H1 (cell line): ENCODE measurements around the gene PTPRG. TPM values are rescaled to one million over a fixed set of nuclear protein-coding genes. Genes with fewer than 3 reads are reported as not detected.
A peak's percentile ranks its signal among the peaks of the same experiment; 100 is the strongest.

Source experiments
- CTCF ChIA-PET: fragments of 300-600 bp; sonication (Branson Sonifier 250); formaldehyde crosslinking; loops from one replicate; lab custom pipeline; 2021; ENCODE audit not compliant: partially characterized antibody; lab: Charles Lee
- POLR2A ChIA-PET: fragments of 300-600 bp; sonication (Branson Sonifier 250); formaldehyde crosslinking; loops from one replicate; lab custom pipeline; 2021; ENCODE audit warnings: inconsistent platforms; ENCODE audit not compliant: partially characterized antibody; lab: Charles Lee
- DNase-seq, 2 experiments: peaks; one replicate each; pipeline versions ENCODE4 v3.0.0 to v3.0.0-alpha.2; 2010 to 2022; ENCODE audit warnings: low spot score in 2 of 2, low read depth in 1 of 2, mixed read lengths in 1 of 2
- FAIRE-seq: peaks from 2 replicates; lab custom pipeline; 2011; peaks lifted over from hg19 to GRCh38; lab: Jason Lieb, UNC
- H2AFZ ChIP-seq: 2 replicates; pipeline ENCODE4 v1.8.1; 2012; ENCODE audit warnings: low read length, inconsistent platforms
- H2AK5ac ChIP-seq: 2 replicates; pipeline ENCODE4 v1.6.1; 2013; ENCODE audit warnings: low read depth, low read length
- H2BK120ac ChIP-seq: replicated peaks from 2 replicates; pipeline ENCODE3; 2013; ENCODE audit warnings: low read depth, low read length, inconsistent platforms
- H2BK12ac ChIP-seq: 2 replicates; pipeline ENCODE4 v1.6.1; 2013; ENCODE audit warnings: low read depth, low read length
- H2BK15ac ChIP-seq: 2 replicates; pipeline ENCODE4 v1.6.1; 2013; ENCODE audit warnings: low read length
- H2BK20ac ChIP-seq: 2 replicates; pipeline ENCODE4 v1.6.1; 2013; ENCODE audit warnings: low read length
- H2BK5ac ChIP-seq: 2 replicates; pipeline ENCODE4 v1.6.1; 2013; ENCODE audit warnings: low read depth, low read length
- H3K14ac ChIP-seq: 2 replicates; pipeline ENCODE4 v1.6.1; 2013; ENCODE audit warnings: inconsistent platforms; ENCODE audit not compliant: insufficient read length
- H3K18ac ChIP-seq: 2 replicates; pipeline ENCODE4 v1.6.1; 2013; ENCODE audit warnings: low read length; ENCODE audit errors: extremely low read depth
- H3K23ac ChIP-seq: 2 replicates; pipeline ENCODE4 v1.6.1; 2013; ENCODE audit warnings: inconsistent platforms; ENCODE audit not compliant: insufficient read length
- H3K23me2 ChIP-seq: 2 replicates; pipeline ENCODE4 v1.6.1; 2013; ENCODE audit warnings: low read depth, low read length
- H3K27ac ChIP-seq: 2 replicates; pipeline ENCODE4 v1.6.1; 2011; ENCODE audit warnings: low read depth, low read length, inconsistent platforms
- H3K27me3 ChIP-seq, 4 experiments: replicated peaks in 1 of 4; 1 replicate in 1 of 4; 2 replicates in 3 of 4; pipeline versions ENCODE4 v1.6.1 to v1.8.1; 2011 to 2013; ENCODE audit warnings: low read length in 3 of 4, mild to moderate bottlenecking in 3 of 4, inconsistent platforms in 2 of 4, mixed read lengths in 2 of 4, moderate library complexity in 1 of 4; ENCODE audit not compliant: control insufficient read depth in 3 of 4, insufficient read depth in 3 of 4; ENCODE audit errors: extremely low read depth in 1 of 4
- H3K36me3 ChIP-seq, 4 experiments: 2 replicates each; pipeline versions ENCODE4 v1.6.1 to v1.8.1; 2011 to 2013; ENCODE audit warnings: mild to moderate bottlenecking in 4 of 4, low read length in 3 of 4, moderate library complexity in 2 of 4, control low read depth in 1 of 4, inconsistent platforms in 1 of 4; ENCODE audit not compliant: insufficient read depth in 4 of 4, control insufficient read depth in 2 of 4
- H3K4ac ChIP-seq: replicated peaks from 2 replicates; pipeline ENCODE3; 2013; ENCODE audit warnings: low read length, low read depth, mixed read lengths, inconsistent platforms; ENCODE audit not compliant: insufficient read length
- H3K4me1 ChIP-seq, 4 experiments: replicated peaks in 1 of 4; 1 replicate in 1 of 4; 2 replicates in 3 of 4; pipeline versions ENCODE4 v1.6.1 to v1.8.1; 2011 to 2013; ENCODE audit warnings: low read length in 3 of 4, inconsistent platforms in 2 of 4, mixed read lengths in 1 of 4; ENCODE audit not compliant: insufficient read depth in 4 of 4, control insufficient read depth in 3 of 4
- H3K4me2 ChIP-seq, 2 experiments: 2 replicates each; pipeline versions ENCODE4 v1.6.1 to v1.8.1; 2011 to 2013; ENCODE audit warnings: low read depth in 2 of 2, low read length in 2 of 2, control low read depth in 1 of 2, inconsistent platforms in 1 of 2, mild to moderate bottlenecking in 1 of 2; ENCODE audit not compliant: insufficient read depth in 1 of 2
- H3K4me3 ChIP-seq, 4 experiments: fragments of 200-600, 300-600 bp in 1 of 4; sonication (generic), shearing (Covaris generic), sonication (Bioruptor Twin) in 1 of 4; 2 replicates each; pipeline versions ENCODE4 v1.5.1 to v1.8.1; 2011 to 2016; ENCODE audit warnings: low read length in 4 of 4, low read depth in 3 of 4, control low read depth in 2 of 4, inconsistent platforms in 2 of 4, mild to moderate bottlenecking in 2 of 4, mixed read lengths in 1 of 4, moderate library complexity in 1 of 4; ENCODE audit not compliant: insufficient read depth in 2 of 4; ENCODE audit errors: extremely low read depth in 1 of 4
- H3K56ac ChIP-seq: replicated peaks from 2 replicates; pipeline ENCODE3; 2013; ENCODE audit warnings: low read depth, mild to moderate bottlenecking, mixed read lengths, low read length, inconsistent platforms; ENCODE audit not compliant: insufficient read length
- H3K79me1 ChIP-seq: 2 replicates; pipeline ENCODE4 v1.6.1; 2013; ENCODE audit warnings: low read depth, low read length, control low read depth
- H3K79me2 ChIP-seq, 2 experiments: 2 replicates each; pipeline versions ENCODE4 v1.6.1 to v1.8.1; 2012 to 2013; ENCODE audit warnings: low read length in 2 of 2, mild to moderate bottlenecking in 2 of 2, inconsistent platforms in 1 of 2; ENCODE audit not compliant: insufficient read depth in 2 of 2, control insufficient read depth in 1 of 2
- H3K9ac ChIP-seq, 4 experiments: replicated peaks in 1 of 4; 1 replicate in 1 of 4; 2 replicates in 3 of 4; pipeline versions ENCODE4 v1.6.1 to v1.8.1; 2011 to 2013; ENCODE audit warnings: low read depth in 3 of 4, low read length in 3 of 4, control low read depth in 2 of 4, mild to moderate bottlenecking in 2 of 4, moderate library complexity in 2 of 4, inconsistent platforms in 1 of 4; ENCODE audit errors: extremely low read depth in 1 of 4
- H3K9me3 ChIP-seq, 2 experiments: 2 replicates each; pipeline versions ENCODE4 v1.6.1 to v1.8.1; 2012 to 2013; ENCODE audit warnings: mild to moderate bottlenecking in 2 of 2, moderate library complexity in 2 of 2, control low read depth in 1 of 2, inconsistent platforms in 1 of 2, low read depth in 1 of 2, low read length in 1 of 2, mixed read lengths in 1 of 2; ENCODE audit not compliant: insufficient read depth in 2 of 2
- H4K20me1 ChIP-seq, 2 experiments: replicated peaks in 1 of 2; 2 replicates each; pipeline versions ENCODE3 to v1.8.1; 2011 to 2013; ENCODE audit warnings: inconsistent platforms in 2 of 2, low read length in 2 of 2, mild to moderate bottlenecking in 1 of 2; ENCODE audit not compliant: insufficient read depth in 2 of 2, control insufficient read depth in 1 of 2
- H4K5ac ChIP-seq: 2 replicates; pipeline ENCODE4 v1.6.1; 2013; ENCODE audit warnings: low read length, low read depth, mixed read lengths, inconsistent platforms; ENCODE audit not compliant: insufficient read length
- H4K8ac ChIP-seq: 2 replicates; pipeline ENCODE4 v1.8.0; 2013; ENCODE audit warnings: mild to moderate bottlenecking, moderate library complexity, low read length, inconsistent platforms; ENCODE audit not compliant: insufficient read depth; ENCODE audit errors: extremely low read depth
- H4K91ac ChIP-seq: replicated peaks from 2 replicates; pipeline ENCODE3; 2013; ENCODE audit warnings: low read length, mixed read lengths, inconsistent platforms; ENCODE audit not compliant: insufficient read length
- HDAC6 ChIP-seq: IDR thresholded peaks from one replicate; pipeline ENCODE4 v1.7.1; 2012; ENCODE audit warnings: low read depth, mild to moderate bottlenecking, inconsistent platforms, low read length, moderate library complexity
- KDM5A ChIP-seq: fragments of 200-600 bp; IDR thresholded peaks from 2 replicates; pipeline ENCODE4 v1.7.1; 2012; ENCODE audit warnings: mild to moderate bottlenecking, low read length, inconsistent platforms, mixed read lengths
- POLR2AphosphoS5 ChIP-seq: IDR thresholded peaks from 2 replicates; pipeline ENCODE4 v1.6.1; 2011; ENCODE audit warnings: low read depth, low read length
- RAD21 ChIP-seq, 2 experiments: IDR thresholded peaks in 1 of 2; conservative IDR thresholded peaks in 1 of 2; 2 replicates each; pipeline ENCODE4 v1.6.1; 2011; ENCODE audit warnings: low read depth in 2 of 2, low read length in 2 of 2, improper control_type of control experiment in 1 of 2, inconsistent platforms in 1 of 2, mild to moderate bottlenecking in 1 of 2, moderate library complexity in 1 of 2
- RBBP5 ChIP-seq: IDR thresholded peaks from 2 replicates; pipeline ENCODE4 v1.7.1; 2012; ENCODE audit warnings: low read depth, mild to moderate bottlenecking, inconsistent platforms, low read length, moderate library complexity, borderline replicate concordance
- WGBS, 2 experiments: shearing (Covaris generic) in 1 of 2; methylation state at CpG; one replicate each; pipeline versions ENCODE4 v1.1.6 to v1.1.7; 2013 to 2015; ENCODE audit warnings: low lambda C conversion rate in 2 of 2, mixed read lengths in 2 of 2, inconsistent platforms in 1 of 2, low coverage in 1 of 2, missing lambda C conversion rate in 1 of 2; ENCODE audit not compliant: insufficient replicate concordance in 2 of 2, insufficient coverage in 1 of 2, insufficient read length in 1 of 2; ENCODE audit errors: extremely low coverage in 1 of 2, missing lambda C conversion rate in 1 of 2; 5-methylcytosine and 5-hydroxymethylcytosine counted together
- polyA plus RNA-seq, 7 experiments: library from polyadenylated mRNA; depleted of rRNA in 3 of 7; stranded (reverse) in 5 of 7; unstranded in 2 of 7; fragments of >200 nt in 5 of 7; fragments of 200-250 nt in 2 of 7; gene quantifications; 1 replicate in 5 of 7; 2 replicates in 1 of 7; 4 replicates in 1 of 7; pipeline versions ENCODE4 v1.2.1 to v1.2.3, GENCODE V29; 2011 to 2013; ENCODE audit warnings: missing spikeins in 2 of 7, mixed read lengths in 2 of 7
- total RNA-seq: library from RNA; stranded (reverse); fragmentation: NEBNext Ultra II Directional; extraction: Animal tissue kit (Norgen Biotek cat#: 25700); gene quantifications from 2 replicates; pipeline ENCODE4 v1.2.1, GENCODE V29; 2021
- TF ChIP-seq, protein P1 (sequence below): IDR thresholded peaks from 2 replicates; pipeline ENCODE4 v1.6.1; 2012; ENCODE audit warnings: low read length, inconsistent platforms

PTPRG gene
- total and polyA plus RNA-seq, 2 of the 8 experiments (the other 6 are each of a cell fraction or from before 2014, with no cell fraction given) = 23.3 to 96.2 TPM

GRCh38 chr3:62167566-62168262 lies 606.3 kb downstream of the PTPRG start:
- no peak overlapping the region for H3K56ac ChIP-seq
- no peak for TF ChIP-seq RAD21 (IDR thresholded peaks at IDR 0.05 in 1 of 2, conservative IDR thresholded peaks at IDR 0.05 in 1 of 2; ENCODE audit: low read depth in 2 of 2, low read length in 2 of 2)
- no peak for TF ChIP-seq KDM5A
- TF ChIP-seq RBBP5 = no peak
- TF ChIP-seq, protein P1, sequence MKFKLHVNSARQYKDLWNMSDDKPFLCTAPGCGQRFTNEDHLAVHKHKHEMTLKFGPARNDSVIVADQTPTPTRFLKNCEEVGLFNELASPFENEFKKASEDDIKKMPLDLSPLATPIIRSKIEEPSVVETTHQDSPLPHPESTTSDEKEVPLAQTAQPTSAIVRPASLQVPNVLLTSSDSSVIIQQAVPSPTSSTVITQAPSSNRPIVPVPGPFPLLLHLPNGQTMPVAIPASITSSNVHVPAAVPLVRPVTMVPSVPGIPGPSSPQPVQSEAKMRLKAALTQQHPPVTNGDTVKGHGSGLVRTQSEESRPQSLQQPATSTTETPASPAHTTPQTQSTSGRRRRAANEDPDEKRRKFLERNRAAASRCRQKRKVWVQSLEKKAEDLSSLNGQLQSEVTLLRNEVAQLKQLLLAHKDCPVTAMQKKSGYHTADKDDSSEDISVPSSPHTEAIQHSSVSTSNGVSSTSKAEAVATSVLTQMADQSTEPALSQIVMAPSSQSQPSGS = no peak
- TF ChIP-seq POLR2AphosphoS5 = no peak
- TF ChIP-seq HDAC6 = no peak
- no peak overlapping the region for H2BK5ac ChIP-seq
- H3K27me3 ChIP-seq = no peaks in the 10 kb centered on the region
- no peak overlapping the region for H2BK15ac ChIP-seq
- H4K91ac ChIP-seq = no peak overlapping the region
- no peaks in the 10 kb centered on the region for H3K23me2 ChIP-seq
- ChIA-PET CTCF (interaction anchor here (1.0 to 4.9 kb wide), 5 partner anchors 11 to 232 kb away, joined by 3 to 19 read pairs (median 3); no protein-coding TSS in a partner anchor), POLR2A (interaction anchor here (1.3 kb wide), 1 partner anchor 603 kb away, joined by 3 read pairs; no protein-coding TSS in a partner anchor)
- no peaks in the 10 kb centered on the region for H3K9me3 ChIP-seq
- H3K79me2 ChIP-seq = no peaks in the 10 kb centered on the region
- H4K20me1 ChIP-seq = peaks cover 0 to 2% of the 10 kb centered on the region in 2 experiments
- no peak overlapping the region for H3K23ac ChIP-seq
- no peak for DNase-seq
- H4K8ac ChIP-seq = no peak overlapping the region
- H2BK12ac ChIP-seq = no peak overlapping the region
- no peak overlapping the region for H3K9ac ChIP-seq
- H3K36me3 ChIP-seq = peaks cover 0 to 4% (median 0%) of the 10 kb centered on the region in 4 experiments; a peak in 2 of 8 replicates
- no peak overlapping the region for H3K4me3 ChIP-seq
- H2BK20ac ChIP-seq = no peak overlapping the region
- no peak overlapping the region for H2AFZ ChIP-seq
- H2AK5ac ChIP-seq = no peak overlapping the region
- no peak overlapping the region for H3K4ac ChIP-seq
- H3K79me1 ChIP-seq = peaks cover 2% of the 10 kb centered on the region; the same call in 1 of the 2 replicates
- H3K18ac ChIP-seq = no peak overlapping the region
- H3K27ac ChIP-seq = no peak overlapping the region
- no peak overlapping the region for H3K4me2 ChIP-seq
- H2BK120ac ChIP-seq = no peak overlapping the region
- H3K4me1 ChIP-seq = peaks cover 0 to 3% (median 1%) of the 10 kb centered on the region in 4 experiments; a peak in 2 of 7 replicates
- peak; percentile 48 for FAIRE-seq
- no peak overlapping the region for H4K5ac ChIP-seq
- 84% methylated on average over 12 of the region's 12 CpGs; no CpG with 5 or more reads in 1 of the 2 experiments for WGBS, 2 experiments
- H3K14ac ChIP-seq = no peak overlapping the region
